ENCODE results near the gene EEFSEC.

DNA sequence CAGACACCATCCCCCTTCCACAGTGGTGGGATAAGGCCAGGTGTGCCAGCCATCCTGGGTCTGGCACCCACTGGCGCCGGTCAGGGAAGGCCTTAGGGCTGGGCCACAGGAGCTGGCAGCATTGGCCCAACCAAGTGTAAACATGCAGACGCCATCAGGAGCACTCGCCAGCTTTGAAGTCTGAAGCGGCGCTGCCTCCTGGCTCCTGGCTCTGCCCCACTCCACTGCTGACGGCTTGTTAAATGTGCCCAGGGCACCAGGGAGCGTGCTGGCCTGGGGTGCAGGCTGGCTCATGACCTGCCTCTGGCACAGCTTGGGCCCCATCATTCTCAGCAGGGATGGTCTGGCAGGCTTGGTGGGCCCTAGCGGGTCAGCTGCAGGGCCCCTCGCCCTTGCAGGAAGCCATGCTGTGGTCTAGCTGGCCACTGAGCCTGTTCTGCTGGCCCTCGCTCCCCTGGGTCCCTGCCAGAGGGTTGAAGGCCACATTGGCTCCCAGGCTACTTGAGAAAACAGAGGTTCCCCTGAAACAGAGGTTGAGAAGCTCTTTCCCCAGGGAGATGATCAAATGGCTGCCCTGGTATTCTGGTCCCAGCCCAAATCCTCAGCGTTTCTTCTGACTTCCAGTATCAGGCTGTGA is 196.8 kb downstream of the EEFSEC start:
- TF ChIP-seq FOXK2 (IDR thresholded peaks at IDR 0.05): no peak
- TF ChIP-seq ARNT (IDR thresholded peaks at IDR 0.05): no peak
- TF ChIP-seq SP1 (IDR thresholded peaks at IDR 0.05): no peak
- no peak for TF ChIP-seq ELF4 (IDR thresholded peaks at IDR 0.05)
- no peak for TF ChIP-seq HDGF (IDR thresholded peaks at IDR 0.05; ENCODE audit: borderline replicate concordance)
- no peak for TF ChIP-seq BHLHE40 (IDR thresholded peaks at IDR 0.05; ENCODE audit: borderline replicate concordance)

Data from HEK293T (cell line).